GM18517 (cell line): Measurements from ENCODE around the gene EMC1.
"Not testable (repeated sequence)": the region's sequence is repeated elsewhere in the genome, so short reads cannot be mapped to it uniquely, and the experiment has no call there.

Source experiments
- ATAC-seq: cut with Tn5 transposase; IDR thresholded peaks from one replicate; pipeline ENCODE4 v1.9.1; 2021; ENCODE audit warnings: mild to moderate bottlenecking, moderate library complexity; ENCODE audit not compliant: unreplicated experiment

EMC1 gene

GRCh38 chr1:19251305-19252196 lies at the start of gene EMC1, which contains the start of gene MRTO4:
Gene EMC1 (minus strand): TSS chr1:19251524. CDS start chr1:19251509, 15 bp downstream.
Gene MRTO4 (plus strand): TSS chr1:19251805. CDS start chr1:19251836, 31 bp downstream.
- ATAC-seq = peak; percentile 84

GRCh38 chr1:19300211-19300610 lies 48.9 kb upstream of the EMC1 start:
- no peak for ATAC-seq

- no peak for ATAC-seq
Measured at GRCh38 chr1:19294638-19295037, 43.3 kb upstream of the EMC1 start.

GRCh38 chr1:19289244-19289643 lies 37.9 kb upstream of the EMC1 start:
- ATAC-seq = no peak

- ATAC-seq = not testable (repeated sequence)
Measured at GRCh38 chr1:19288324-19289241, 37.3 kb upstream of the EMC1 start, which contains the start of gene AKR7A3. Gene AKR7A3 (minus strand): TSS chr1:19288770. CDS start chr1:19288709, 61 bp downstream.

- ATAC-seq = no peak
Measured at GRCh38 chr1:19287436-19288185, 36.3 kb upstream of the EMC1 start.

- not testable (repeated sequence) for ATAC-seq
Measured at GRCh38 chr1:19285807-19286206, 34.5 kb upstream of the EMC1 start.

GRCh38 chr1:19285366-19285765 lies 34.0 kb upstream of the EMC1 start:
- ATAC-seq = not testable (repeated sequence)

- ATAC-seq = no peak
Measured at GRCh38 chr1:19284881-19285280, 33.6 kb upstream of the EMC1 start.

- ATAC-seq = no peak
Measured at GRCh38 chr1:19283891-19284290, 32.6 kb upstream of the EMC1 start.

- no peak for ATAC-seq
Measured at GRCh38 chr1:19274636-19275035, 23.3 kb upstream of the EMC1 start.

- ATAC-seq = not testable (repeated sequence)
Measured at GRCh38 chr1:19273844-19274531, 22.7 kb upstream of the EMC1 start.

- ATAC-seq = no peak
Measured at GRCh38 chr1:19273106-19273843, 22.0 kb upstream of the EMC1 start.

- ATAC-seq = no peak
Measured at GRCh38 chr1:19272064-19272463, 20.7 kb upstream of the EMC1 start.

GRCh38 chr1:19270343-19270730 lies 19.0 kb upstream of the EMC1 start:
- ATAC-seq = not testable (repeated sequence)

GRCh38 chr1:19269427-19270342 lies 18.4 kb upstream of the EMC1 start:
- not testable (repeated sequence) for ATAC-seq

GRCh38 chr1:19268445-19268844 lies 17.1 kb upstream of the EMC1 start:
- no peak for ATAC-seq

GRCh38 chr1:19262744-19263143 lies 11.4 kb upstream of the EMC1 start:
- ATAC-seq = no peak
